ENCODE data around the gene REPS2. TPM values are rescaled to one million over a fixed set of nuclear protein-coding genes. Genes with fewer than 3 reads are reported as not detected.

The REPS2 gene
- total and polyA plus RNA-seq, 9 of the 15 experiments (the other 6 are each of a cell fraction or from before 2014, with no cell fraction given): 0.01 to 0.07 (median 0.01) TPM; not detected in 3

DNA sequence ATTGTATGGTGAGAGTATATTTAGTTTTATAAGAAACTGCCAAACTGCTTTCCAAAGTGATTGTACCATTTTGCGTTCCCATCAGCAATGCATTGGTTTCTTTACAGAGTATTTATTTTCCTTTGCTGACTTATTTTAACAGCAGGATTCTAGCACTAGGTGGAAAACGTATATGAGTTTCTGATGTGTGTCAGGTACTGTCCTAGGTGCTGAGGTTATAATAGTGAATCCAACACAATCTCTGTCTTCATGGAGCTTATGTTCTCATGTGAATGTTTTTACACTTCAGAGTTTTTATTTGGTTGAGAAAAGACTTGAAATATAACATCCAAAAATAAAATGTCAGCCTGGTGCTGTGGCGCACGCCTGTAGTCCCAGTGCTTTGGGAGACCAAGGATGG, 4.0 kb downstream of the REPS2 start:
- in situ Hi-C loops (cut with MboI): no loop called here
- CTCF ChIA-PET (ENCODE audit: low intra/inter-chr PET ratio): no interaction called here
- no peak for FAIRE-seq
- Histone ChIP-seq H3K36me3 (ENCODE audit: control insufficient read depth, insufficient read depth, low read length) (no peaks in the 10 kb centered on the region), H3K9me3 (replicated peaks; ENCODE audit: control insufficient read depth, insufficient read depth, low read depth, low read length) (no peaks in the 10 kb centered on the region), H3K27me3 (ENCODE audit: control insufficient read depth in 2 of 2, insufficient read depth in 2 of 2, low read length in 2 of 2) (peaks cover 10 to 15% of the 10 kb centered on the region in 2 experiments; a peak in 3 of 5 replicates), H4K20me1 (replicated peaks; ENCODE audit: control insufficient read depth, insufficient read depth, low read length) (0 out of 2 replicates have a peak, but pooled peaks cover 2% of the 10 kb centered on the region), H3K4me1 (replicated peaks in 1 of 2; ENCODE audit: control insufficient read depth in 2 of 2, insufficient read depth in 2 of 2, low read length in 2 of 2) (peaks cover 3 to 12% of the 10 kb centered on the region in 2 experiments; a peak in 3 of 5 replicates), H3K4me3 (no peak overlapping the region), H3K79me2 (ENCODE audit: control insufficient read depth, insufficient read depth, low read length) (no peaks in the 10 kb centered on the region), H2AFZ (ENCODE audit: low read depth, low read length) (no peak overlapping the region), H3K9me1 (ENCODE audit: control insufficient read depth, insufficient read depth, low read length) (no peaks in the 10 kb centered on the region), H3K9ac (ENCODE audit: insufficient read depth in 1 of 2, low read depth in 2 of 2, low read length in 2 of 2) (no peak overlapping the region), H3K4me2 (ENCODE audit: insufficient read depth, low read length) (no peak overlapping the region), H3K27ac (ENCODE audit: extremely low read depth, low read depth, low read length) (no peak overlapping the region)
- no peak for ATAC-seq
- POLR2A ChIA-PET: no interaction called here
- intact Hi-C loops (cut with micrococcal nuclease): no loop called here
- no peak for DNase-seq (ENCODE audit: extremely low read depth in 1 of 4, low spot score in 3 of 4)
- 7% methylated on average over 3 of the region's 4 CpGs for WGBS (ENCODE audit: insufficient coverage, low coverage, missing lambda C conversion rate)
- TF ChIP-seq REST (IDR thresholded peaks at IDR 0.05; ENCODE audit: borderline replicate concordance) (peak; percentile 39), REST (CRISPR knock-in tag; IDR thresholded peaks at IDR 0.05; ENCODE audit: low read depth) (no peak)
- TF ChIP-seq, protein P1, sequence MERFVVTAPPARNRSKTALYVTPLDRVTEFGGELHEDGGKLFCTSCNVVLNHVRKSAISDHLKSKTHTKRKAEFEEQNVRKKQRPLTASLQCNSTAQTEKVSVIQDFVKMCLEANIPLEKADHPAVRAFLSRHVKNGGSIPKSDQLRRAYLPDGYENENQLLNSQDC (CRISPR knock-in tag; IDR thresholded peaks at IDR 0.05): no peak
- no TSS peak for BruUV-seq (replicated peaks)
